Esophagus mucosa (tissue), 1 donor: ENCODE data around the gene TTC27. TPM values are rescaled to one million over a fixed set of nuclear protein-coding genes. Genes with fewer than 3 reads are reported as not detected.
"Not testable (repeated sequence)": the region's sequence is repeated elsewhere in the genome, so short reads cannot be mapped to it uniquely, and the experiment has no call there.

Experiments used
- ATAC-seq: fragments of 200-7000 bp; cut with Tn5 transposase; one replicate; pipeline ENCODE4 v1.9.1; 2020
- total RNA-seq: library from RNA; stranded (reverse); gene quantifications from one replicate; pipeline ENCODE4 v1.2.4, GENCODE V29; 2023
- donor health status: DM: yes; HTN: yes; CAD: no.

TTC27 gene
- total RNA-seq, result 16.5 TPM

DNA sequence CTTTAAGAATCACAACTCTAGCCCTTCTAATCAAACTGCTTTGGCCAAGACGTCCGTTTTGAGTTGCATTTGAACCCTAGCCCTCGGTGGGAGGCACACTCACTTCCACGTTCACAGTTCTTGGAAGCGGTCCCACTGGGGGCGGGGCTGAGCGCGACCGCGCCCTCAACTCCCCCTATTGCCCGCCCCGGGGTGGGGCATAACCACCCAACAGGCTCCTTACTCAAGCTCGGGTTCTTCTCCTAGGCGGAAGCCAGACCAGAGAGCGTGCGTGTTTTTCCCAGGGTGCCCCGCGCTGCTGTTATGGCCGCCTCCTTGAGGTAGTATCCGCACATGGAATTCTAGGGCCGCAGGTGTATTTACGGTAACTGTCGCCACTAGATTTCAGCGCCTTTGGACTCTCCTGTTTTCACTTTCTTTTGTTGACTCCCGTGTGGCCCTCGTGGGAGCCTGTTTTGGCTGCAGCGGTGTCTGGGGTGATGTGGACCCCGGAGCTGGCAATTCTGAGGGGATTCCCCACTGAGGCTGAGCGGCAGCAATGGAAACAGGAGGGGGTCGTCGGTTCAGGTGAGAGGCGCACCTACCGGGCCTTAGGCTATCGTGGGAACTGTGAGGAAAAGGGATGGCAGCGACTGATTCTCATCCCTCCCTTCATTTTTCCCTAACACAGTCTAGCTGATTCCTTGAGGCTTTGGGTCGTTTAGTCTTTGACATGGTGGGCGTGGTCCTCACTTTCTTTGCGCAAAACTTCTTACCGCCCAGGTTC lies at the start of gene TTC27:
Gene TTC27, plus strand, starts transcription at position 237 of the 766 bp plus-strand sequence. Its CDS starts 243 bp downstream, at position 480.
- peak; percentile 100 for ATAC-seq

DNA sequence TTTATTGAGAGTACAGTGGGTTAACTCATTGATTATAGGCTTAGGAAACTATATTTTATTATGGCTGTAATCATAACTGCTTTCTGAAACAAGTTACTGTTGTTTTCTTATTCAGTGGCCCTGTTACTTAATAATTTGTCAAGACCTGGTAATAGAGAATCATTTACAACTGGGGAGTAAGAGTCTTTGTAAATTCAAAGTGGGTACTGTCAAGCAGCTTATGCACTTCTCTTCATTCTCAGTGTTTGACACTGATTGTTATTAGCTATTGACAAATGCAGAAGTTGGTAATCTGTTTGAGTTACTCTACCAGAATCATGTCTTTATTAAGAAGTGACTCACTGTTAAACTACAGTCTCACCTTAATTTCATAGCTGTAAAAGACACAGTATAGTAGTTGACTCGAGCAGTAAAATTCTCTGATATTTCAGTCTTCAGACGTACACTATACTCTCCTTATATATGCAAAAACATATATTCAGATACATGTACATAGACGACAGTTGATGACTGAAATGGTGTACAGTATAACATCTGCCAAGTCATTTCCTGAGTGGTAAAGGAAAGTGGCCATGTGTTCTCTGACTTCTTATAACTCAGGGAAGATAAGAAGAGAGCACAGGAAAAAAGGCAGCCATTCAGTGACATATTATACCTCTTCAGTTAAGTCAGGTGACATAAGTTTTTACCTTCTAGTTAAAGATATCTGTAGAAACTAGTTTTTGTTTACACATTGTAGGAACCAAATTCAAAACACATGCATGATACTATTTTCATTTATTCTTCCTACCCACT lies 36.0 kb upstream of the TTC27 start:
- no peak for ATAC-seq

DNA sequence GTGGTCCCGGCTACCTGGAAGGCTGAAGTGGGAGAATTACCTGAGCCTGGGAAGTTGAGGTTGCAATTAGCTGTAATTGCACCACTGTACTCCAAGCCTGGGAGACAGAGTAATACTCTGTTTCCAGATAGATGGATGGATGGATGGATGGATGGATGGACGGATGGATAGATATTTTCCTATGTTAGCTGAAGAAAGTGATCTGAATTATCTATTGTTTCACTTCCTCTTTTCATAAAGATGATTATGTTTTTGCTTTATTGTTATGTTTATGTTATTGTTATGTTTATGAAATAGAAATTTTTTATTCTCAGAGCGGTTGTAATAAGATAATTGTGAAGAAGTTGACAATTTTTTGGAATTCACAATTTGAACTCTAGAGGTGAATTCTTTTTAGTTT lies 33.3 kb upstream of the TTC27 start:
- no peak for ATAC-seq

DNA sequence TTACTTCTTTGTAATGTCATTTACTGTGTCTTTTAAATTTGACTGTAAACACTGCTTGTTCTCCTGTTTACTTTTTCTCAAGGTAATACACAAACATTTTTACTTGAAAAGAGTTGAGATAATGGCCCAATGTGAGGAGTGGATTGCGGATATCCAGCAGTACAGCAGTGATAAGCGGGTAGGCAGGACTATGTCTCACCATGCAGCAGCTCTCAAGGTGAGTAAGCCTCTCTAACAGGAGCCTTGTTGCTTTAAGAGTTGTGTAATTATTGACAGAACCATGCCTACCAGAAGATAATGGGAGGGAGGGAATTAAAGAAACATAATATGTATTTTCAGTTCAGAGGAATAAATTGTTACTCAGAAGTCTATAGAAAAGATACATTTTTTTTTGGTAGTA lies 16.5 kb upstream of the TTC27 start:
- ATAC-seq, result no peak

DNA sequence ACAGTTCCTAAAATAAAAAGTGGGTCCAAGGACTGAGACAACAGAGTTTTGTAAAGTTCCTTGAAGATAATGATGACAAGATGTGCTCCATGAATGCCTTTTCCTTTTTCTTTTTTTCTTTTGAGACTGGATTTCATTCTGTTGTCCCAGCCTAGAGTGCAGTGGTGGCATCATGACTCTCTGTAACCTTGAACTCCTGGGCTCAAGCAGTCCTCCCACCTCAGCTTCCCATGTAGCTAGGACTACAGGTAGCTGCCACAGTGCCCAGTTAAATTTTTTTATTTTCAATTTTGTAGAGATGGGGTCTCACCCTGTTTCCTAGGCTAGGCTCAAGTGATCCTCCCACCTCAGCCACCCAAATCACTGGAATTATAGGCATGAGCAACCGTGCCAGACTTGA lies 16.1 kb upstream of the TTC27 start:
- no peak for ATAC-seq

DNA sequence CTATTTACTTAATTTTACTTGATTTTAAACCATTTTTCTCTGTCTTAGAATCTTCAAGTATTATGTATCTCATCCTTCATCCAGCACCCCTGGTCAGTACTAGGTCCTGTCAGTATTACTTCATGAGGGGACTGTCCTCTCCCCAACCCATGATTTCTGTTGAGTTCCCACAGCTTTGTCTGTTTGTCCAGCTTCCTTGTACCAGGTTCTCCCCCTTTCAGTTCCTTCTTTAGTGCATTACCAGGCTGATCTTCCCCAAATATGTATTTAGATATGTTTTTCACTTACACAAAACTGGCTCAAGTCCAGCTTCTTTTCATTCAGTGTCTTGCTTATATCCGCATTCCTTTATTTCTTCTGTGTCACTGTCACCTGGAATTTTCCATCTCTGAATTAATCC lies 13.8 kb upstream of the TTC27 start:
- no peak for ATAC-seq

DNA sequence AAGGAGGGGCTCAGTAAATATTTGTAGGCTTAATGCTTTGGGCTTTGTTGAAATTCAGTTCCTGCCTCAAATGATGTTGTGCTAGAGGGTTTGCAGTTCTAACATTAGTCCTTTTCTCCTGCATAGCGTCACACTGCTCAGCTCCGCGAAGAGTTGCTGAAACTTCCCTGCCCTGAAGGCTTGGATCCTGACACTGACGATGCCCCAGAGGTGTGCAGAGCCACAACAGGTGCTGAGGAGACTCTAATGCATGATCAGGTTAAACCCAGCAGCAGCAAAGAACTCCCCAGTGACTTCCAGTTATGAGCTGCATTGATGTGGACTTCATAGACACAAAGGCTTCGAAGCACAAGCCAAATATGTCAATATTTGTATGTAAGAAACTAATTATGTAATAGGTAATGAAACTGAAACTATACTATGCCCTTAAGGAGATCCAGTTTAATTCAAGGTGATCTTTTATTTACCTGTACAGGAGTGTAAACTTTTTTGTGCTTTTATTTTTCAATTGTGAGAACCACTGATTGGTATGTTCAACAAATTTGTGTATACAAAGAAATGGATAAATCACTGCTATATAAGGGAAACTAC lies 10.2 kb upstream of the TTC27 start:
- no peak for ATAC-seq

DNA sequence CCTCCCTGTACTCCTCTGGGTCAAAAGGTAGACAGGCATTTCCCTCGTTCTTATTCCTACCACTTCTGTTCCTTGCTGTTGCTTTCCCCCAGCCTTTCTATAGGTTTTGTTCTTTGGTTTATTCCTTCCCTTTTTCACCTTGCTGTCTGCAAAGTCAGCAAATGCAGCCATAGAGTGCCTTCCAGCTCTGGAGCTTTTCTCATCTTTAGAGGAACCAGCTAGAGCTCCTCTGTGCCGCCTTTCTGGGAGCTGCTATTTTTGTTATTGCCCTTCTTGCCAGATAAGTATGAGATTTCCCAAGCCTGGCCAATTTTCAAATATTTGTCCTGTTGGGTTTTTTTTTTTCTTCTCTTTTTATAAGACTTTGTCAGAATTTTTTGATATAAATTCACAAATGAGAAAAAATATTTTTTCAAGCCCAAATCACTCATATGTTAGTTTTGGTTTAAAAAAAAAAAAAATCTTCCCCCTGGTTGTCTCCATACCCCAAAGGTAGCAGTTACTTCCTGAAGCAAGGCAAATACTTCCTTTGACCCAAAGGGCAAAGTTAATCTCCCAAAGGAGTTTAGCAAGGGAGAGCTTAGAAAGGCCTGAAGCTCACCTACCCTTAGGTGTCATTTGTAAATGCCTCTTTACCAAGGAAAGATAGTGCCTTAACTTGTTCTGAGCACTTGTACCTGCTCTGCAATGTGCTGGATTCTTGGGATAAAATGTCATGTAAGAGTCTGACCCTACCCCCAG lies 5.1 kb upstream of the TTC27 start:
- no peak for ATAC-seq

DNA sequence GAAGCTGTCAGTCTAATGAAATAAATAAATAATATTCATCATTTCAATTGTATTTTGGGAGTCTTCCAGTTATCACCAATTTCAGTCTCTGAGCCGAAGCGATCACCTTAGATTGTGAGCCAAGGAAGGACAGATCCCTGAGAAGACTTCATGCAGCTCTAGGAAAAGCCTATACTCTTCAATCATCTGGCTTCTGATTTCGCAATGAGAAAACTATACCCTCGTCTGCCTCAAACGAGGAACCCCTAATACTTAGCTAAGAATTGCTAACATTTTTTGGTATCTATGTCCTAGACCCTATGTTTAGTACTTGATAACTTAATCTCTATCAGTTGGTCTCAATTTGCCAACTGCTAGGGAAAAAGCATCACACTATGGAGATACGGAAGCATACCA lies 4.5 kb upstream of the TTC27 start:
- ATAC-seq, result no peak

DNA sequence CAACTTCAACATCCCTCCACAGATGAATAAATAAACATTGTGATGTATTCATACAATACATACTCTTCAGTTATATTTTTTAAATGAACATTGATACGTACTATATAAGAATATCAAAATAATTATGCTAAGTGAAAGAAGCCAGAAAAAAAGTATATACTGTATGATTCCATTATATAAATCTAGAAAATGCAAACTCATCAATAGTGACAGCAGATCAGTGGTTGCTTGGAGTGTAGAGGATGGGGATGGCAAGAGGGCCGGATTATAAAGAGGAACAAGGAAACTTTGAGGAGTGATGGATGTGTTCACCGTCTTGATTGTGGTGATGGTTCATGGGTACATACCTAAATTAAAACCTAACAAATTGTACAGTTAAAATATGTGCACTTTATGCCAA lies 3.0 kb upstream of the TTC27 start:
- no peak for ATAC-seq

DNA sequence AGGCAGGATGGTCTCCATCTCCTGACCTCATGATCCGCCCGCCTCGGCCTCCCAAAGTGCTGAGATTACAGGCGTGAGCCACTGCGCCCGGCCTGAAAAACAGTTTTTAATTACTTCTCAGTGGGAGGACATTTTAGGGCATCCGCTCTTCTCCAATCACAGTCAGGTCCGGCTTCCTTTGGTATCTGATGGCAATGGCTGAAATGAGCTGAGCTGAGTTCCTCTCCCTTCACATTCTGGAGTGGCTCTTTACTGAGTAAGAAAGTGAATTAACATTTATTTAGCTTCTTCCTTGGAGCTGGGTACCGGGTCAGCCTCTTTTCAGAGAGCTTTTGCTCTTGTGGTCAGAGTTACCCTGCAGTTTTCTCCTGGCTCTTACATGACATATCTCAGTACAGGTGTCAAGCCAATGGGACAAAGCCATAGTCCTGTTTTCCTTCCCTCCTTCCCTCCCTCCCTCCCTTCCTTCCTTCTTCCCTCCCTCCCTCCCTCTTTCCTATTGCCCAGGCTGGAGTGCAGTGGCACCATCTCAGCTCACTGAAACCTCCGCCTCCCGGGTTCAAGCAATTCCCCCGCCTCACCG lies 1.1 kb upstream of the TTC27 start:
- ATAC-seq, result no peak

DNA sequence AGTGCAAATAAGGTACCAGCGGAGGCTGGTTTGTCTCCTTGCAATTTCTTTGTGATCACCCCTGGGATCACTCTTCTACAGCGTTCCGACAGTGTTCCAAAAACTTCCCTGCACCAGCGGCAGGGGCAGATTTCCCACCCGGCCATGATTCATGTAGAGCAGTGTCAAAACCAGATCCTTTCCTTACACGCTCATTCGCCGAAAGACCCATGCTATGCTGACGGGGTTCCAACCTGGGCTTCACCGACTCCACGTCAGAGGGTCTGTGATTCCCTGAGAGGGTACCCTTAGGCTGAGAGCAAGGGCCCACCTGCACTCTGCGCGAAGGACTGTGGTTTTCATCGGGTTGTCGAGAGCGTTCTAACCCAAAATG lies 423 bp upstream of the TTC27 start:
- ATAC-seq, result peak; percentile 46

DNA sequence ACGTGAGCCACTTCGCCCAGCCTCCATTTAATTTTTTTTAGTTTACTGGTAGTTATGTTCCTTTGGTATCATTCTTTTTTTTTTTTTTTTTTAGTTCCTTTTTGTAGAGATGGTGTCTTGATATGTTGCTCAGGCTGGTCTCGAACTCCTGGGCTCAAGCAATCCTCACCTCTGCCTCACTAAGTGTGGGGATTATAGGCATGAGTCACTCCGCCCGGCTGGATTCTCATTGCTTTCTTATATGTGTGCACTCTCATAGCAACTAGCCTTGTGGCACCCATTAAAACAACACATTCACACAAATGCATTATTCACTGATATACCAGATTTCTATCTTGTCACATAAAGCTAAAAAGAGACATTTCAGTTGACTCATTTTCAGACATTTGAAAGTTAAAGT lies 4.2 kb downstream of the TTC27 start:
- ATAC-seq, result no peak

DNA sequence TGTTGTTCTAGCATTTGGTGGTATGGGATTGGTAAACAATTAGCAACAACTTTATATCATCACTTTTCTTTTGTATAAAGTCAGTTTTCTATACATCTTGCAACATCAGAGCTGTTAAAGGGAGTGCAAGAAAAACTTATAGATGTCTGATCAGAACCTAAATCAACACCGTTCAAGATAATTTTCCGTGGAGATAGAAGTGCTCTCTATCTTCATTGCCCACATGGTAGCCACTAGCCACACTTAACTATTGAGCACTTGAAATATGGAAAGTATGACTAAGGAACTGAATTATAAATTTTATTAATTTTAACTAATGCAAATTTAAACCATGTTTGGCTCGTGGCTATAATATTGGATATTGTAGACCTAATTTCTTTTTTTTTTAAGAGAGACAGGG lies 5.2 kb downstream of the TTC27 start:
- no peak for ATAC-seq

DNA sequence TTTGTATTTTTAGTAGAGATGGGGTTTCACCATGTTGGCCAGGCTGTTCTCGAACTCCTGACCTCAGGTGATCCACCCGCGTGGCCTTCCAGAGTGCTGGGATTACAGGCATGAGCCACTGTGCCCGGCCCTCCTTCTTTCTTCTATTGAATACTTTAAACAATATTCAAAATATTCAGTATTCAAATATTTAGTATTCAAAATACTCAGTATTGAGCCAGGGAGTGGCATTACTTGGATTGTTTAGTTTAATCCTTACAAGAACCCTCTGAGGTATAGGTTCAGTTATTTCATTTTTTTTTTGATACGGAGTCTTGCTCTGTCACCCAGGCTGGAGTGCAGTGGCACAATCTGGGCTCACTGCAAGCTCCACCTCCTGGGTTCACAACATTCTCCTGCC lies 10.7 kb downstream of the TTC27 start:
- ATAC-seq, result not testable (repeated sequence)

DNA sequence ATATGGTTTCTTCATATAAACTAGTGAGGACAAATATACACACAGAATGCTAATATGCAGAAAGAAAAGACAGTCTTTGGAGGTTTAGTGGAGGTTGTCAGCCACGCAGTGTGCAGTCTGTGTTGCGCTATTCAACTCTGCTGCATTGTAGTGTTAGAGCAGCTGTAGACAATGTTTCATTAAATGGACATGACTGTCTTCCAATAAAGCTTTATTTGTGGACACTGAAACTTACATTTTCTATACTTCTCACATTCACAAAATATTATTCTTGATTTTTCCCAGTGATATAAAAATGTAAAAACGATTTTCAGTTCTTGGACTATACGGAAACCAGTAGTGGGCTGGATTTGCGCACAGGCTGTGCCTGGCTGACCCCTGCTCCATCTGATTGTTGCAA lies 13.3 kb downstream of the TTC27 start:
- ATAC-seq, result no peak

DNA sequence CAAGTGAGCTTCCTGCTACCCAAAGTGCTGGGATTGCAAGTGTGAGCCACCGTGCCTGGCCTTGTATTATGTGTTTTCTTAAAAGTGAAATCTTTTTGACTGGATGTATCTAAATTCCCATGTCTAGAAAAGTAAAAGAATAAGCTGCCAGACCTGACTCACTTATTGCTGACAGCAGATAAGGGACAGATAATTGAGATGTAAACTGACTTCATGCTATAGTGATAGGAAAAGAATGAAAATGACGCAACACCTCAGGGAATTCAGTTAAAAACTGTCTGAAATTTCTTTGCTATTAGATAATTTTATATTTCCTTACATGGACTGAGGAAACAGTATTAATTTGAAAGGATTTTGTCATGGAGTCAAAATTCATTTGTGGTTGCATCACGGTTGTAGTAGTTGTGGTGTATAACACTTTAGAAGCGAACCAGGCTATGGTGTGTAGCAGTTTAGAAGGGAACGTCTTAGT lies 19.4 kb downstream of the TTC27 start:
- ATAC-seq, result no peak

DNA sequence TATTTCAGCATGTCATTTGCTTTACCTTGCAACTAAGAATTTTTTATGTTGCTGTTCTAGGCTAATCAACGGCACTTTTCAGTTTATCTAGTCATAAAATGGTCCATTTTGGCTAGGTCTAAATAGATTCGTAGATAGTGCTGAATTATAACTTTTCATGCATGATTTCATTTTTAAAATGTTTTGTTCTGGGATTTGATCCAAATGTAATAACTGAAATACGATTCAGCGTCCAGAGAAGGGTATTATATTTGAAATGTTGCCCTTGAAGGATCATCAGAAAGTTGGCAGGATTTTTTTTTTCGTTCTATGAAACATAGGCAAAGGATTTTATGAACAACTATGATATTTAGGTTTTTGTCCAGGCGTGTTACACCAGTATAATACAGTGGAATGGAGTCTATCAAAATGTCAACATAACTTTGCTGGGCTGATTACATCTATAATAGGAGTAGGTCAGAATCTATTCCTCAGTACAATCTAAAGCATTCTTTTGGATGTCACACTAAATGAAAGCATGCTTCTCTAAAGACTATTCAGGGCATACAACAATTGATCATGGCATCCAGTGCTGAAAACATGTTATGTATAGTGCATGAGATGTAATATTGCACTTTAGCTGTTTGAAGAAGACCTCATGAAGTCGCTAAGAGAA lies 24.8 kb downstream of the TTC27 start:
- no peak for ATAC-seq

DNA sequence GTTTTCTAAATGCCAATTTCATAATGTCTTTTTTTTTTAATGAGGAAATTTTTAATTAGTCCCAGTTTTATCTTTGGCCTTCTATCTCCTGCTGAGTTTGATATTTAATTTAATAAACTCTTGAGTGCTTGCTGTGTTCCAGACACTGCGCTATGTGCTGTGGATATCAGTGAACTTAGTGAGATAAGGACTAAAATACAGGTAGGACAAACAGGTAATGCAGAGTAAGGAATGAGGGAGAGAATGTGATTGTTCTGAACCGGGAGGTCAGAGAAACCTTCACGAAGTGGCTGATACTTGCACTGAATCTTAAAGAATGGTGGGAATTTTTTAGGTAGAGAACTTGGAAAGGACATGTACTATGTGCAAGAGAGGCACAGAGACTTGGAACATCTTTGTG lies 28.2 kb downstream of the TTC27 start:
- ATAC-seq, result no peak

DNA sequence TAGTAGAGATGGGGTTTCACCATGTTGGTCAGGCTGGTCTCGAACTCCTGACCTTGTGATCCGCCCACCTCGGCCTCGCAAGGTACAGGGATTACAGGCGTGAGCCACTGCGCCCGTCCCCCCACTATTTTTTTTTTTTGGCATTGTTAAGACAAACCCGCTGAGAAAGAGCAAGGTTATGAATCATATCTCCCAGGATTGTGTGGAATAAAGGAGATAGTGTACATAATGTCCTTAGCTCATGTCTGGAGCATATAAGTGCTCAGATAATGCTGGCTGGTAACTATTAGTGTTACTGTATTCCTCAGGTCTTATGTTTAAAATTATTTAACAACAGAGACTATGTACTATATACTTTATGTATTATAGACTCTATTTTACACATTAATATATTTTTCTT lies 36.0 kb downstream of the TTC27 start:
- ATAC-seq, result no peak

DNA sequence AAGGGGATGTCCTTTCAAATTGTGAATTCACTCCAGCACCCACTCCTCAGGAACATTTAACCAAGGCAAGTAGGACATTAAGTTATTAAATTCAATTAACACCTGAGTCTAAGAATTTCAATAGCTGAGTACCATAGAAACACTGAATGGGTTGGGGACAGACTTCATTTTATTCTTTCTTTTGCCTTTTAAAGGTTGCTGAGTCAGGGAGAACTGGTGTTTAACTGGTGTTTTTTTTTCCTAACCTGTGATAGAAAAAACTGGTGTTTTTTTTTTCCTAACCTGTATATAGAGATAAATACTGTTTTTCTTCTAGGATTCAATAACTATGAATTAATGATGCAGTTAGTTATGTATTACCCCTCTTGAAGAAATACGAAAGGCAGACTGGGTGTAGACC lies 38.9 kb downstream of the TTC27 start:
- ATAC-seq, result no peak

DNA sequence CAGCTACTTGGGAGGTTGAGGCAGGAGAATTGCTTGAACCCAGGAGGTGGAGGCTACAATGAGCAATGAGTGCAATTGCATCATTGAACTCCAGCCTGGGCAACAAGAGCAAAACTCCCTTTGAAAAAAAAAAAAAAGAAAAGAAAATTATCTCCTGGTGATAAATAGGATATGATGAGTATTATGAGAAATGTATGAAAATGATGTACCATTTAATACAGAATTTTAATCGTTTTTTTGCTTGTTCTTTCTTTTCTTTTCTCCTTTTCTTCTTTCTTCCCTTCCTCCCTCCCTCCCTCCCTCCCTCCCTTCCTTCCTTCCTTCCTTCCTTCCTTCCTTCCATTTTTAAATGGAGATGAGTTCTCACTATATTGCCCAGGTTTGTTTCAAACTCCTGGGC lies 40.4 kb downstream of the TTC27 start:
- ATAC-seq, result no peak
